ENCODE measurements around the gene MFSD2A. TPM values are rescaled to one million over a fixed set of nuclear protein-coding genes. Genes with fewer than 3 reads are reported as not detected.

The MFSD2A gene
- total RNA-seq, 1 experiment from 2014 or later = 2.2 TPM

DNA sequence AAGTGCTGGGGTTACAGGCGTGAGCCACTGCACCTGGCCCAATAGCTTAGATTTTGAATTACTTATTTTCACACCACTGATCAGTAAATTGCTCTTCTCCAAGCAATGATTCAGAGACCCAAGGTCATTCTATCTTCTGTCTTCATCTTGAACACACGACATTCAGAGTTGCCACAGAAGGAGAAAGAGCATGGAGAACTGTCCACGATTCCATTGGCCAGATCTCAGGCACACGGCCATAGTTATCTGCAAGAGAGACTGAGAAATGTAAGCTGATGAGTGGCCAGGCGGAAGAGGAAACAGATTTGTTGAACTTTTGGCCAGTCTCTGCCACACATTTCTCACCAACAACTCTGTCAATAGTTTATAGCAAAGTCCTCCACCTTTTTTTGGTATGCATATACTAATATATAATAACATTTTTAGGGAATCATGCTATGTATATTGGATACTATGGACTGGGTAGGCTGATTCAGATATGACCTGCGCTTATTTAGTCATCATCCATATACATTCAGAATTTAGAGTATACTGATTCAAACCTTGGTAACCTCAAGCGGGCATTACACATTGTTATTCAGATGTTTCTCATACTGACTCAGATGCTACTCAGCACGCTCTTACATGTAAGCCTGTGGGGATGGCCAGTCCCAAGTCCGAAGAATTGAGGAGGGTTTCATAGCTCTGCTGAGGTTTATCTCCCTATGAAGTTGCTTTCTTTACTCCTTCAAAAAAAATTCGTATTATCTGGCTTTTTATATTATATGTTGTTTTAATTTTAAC lies 60.1 kb downstream of the MFSD2A start:
- Mint-ChIP-seq H3K4me1 (ENCODE audit: low read depth, unreplicated experiment) (no peaks in the 10 kb centered on the region), H3K27ac (ENCODE audit: unreplicated experiment) (no peak overlapping the region), H3K27me3 (ENCODE audit: insufficient read depth, unreplicated experiment) (no peaks in the 10 kb centered on the region), H3K4me3 (ENCODE audit: unreplicated experiment) (no peak overlapping the region), H3K36me3 (ENCODE audit: insufficient read depth, unreplicated experiment) (no peaks in the 10 kb centered on the region), H3K9me3 (ENCODE audit: unreplicated experiment) (no peaks in the 10 kb centered on the region)
- CTCF ChIA-PET = no interaction called here
- TF ChIP-seq, protein P1, sequence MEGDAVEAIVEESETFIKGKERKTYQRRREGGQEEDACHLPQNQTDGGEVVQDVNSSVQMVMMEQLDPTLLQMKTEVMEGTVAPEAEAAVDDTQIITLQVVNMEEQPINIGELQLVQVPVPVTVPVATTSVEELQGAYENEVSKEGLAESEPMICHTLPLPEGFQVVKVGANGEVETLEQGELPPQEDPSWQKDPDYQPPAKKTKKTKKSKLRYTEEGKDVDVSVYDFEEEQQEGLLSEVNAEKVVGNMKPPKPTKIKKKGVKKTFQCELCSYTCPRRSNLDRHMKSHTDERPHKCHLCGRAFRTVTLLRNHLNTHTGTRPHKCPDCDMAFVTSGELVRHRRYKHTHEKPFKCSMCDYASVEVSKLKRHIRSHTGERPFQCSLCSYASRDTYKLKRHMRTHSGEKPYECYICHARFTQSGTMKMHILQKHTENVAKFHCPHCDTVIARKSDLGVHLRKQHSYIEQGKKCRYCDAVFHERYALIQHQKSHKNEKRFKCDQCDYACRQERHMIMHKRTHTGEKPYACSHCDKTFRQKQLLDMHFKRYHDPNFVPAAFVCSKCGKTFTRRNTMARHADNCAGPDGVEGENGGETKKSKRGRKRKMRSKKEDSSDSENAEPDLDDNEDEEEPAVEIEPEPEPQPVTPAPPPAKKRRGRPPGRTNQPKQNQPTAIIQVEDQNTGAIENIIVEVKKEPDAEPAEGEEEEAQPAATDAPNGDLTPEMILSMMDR (IDR thresholded peaks at IDR 0.05; ENCODE audit: insufficient read depth in 1 of 2, low read depth in 1 of 2, low read length in 1 of 2, severe bottlenecking in 1 of 2, unreplicated experiment in 1 of 2) = no peak
- intact Hi-C loops (cut with micrococcal nuclease; ENCODE audit: unreplicated experiment) = no loop called here
- H3K27me3 ChIP-seq (replicated peaks; ENCODE audit: control insufficient read depth, insufficient read depth, low read length) = no peaks in the 10 kb centered on the region
- H3K4me1 ChIP-seq = no peaks in the 10 kb centered on the region
- H3K36me3 ChIP-seq (ENCODE audit: control insufficient read depth, insufficient read depth, low read length) = no peaks in the 10 kb centered on the region
- POLR2A ChIA-PET = no interaction called here
- H3K9me3 ChIP-seq = no peaks in the 10 kb centered on the region
- H3K4me3 ChIP-seq (ENCODE audit: low read depth, low read length) = no peak overlapping the region
- BruUV-seq (replicated peaks) = no TSS peak
- no peak for DNase-seq

DNA sequence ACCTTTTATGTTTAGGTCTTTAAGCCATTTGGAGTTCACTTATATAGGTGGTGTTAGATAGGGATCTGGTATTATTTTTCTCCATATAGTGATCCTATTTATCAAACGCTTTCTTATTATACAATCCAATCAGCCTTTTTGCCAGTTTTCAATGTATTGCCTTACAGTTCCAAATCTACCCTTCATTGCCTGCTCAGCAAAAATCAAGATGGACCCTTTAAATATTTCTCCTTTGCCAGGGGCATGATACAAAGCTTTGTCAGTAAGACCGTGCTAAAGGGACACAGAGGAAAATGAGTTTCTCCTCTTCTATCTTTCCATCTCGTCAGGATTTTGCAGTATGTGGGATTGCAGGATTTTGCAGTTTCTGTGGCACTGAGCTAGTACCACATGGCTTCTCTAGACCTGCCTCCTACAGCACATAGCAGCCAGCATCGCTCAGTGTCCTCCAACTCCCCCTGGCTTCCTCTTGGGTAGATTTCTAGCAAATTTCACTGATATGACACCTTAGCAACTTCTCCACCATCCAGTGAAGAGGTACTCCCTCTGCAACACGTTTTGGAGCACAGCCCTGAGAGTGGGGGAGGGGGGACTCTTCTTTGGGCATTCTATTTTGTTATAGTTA lies 63.1 kb downstream of the MFSD2A start:
- no peaks in the 10 kb centered on the region for H3K4me1 ChIP-seq
- BruUV-seq (replicated peaks) = no TSS peak
- POLR2A ChIA-PET = no interaction called here
- intact Hi-C loops (cut with micrococcal nuclease; ENCODE audit: unreplicated experiment) = no loop called here
- no peaks in the 10 kb centered on the region for H3K4me1 Mint-ChIP-seq (ENCODE audit: low read depth, unreplicated experiment)
- no peak overlapping the region for H3K4me3 Mint-ChIP-seq (ENCODE audit: unreplicated experiment)
- H3K27ac Mint-ChIP-seq (ENCODE audit: unreplicated experiment) = no peak overlapping the region
- no peaks in the 10 kb centered on the region for H3K36me3 ChIP-seq (ENCODE audit: control insufficient read depth, insufficient read depth, low read length)
- CTCF ChIA-PET = interaction anchor here (0.6 to 0.8 kb wide), 3 partner anchors 41 to 344 kb away, joined by 3 to 7 read pairs (median 4); no protein-coding TSS in a partner anchor
- no peak overlapping the region for H3K4me3 ChIP-seq (ENCODE audit: low read depth, low read length)
- no peaks in the 10 kb centered on the region for H3K27me3 ChIP-seq (replicated peaks; ENCODE audit: control insufficient read depth, insufficient read depth, low read length)
- no peaks in the 10 kb centered on the region for H3K9me3 Mint-ChIP-seq (ENCODE audit: unreplicated experiment)
- TF ChIP-seq, protein P1 (IDR thresholded peaks at IDR 0.05; ENCODE audit: insufficient read depth in 1 of 2, low read depth in 1 of 2, low read length in 1 of 2, severe bottlenecking in 1 of 2, unreplicated experiment in 1 of 2) = peak in 1 of 2 experiments; percentile 5
- no peaks in the 10 kb centered on the region for H3K9me3 ChIP-seq
- no peaks in the 10 kb centered on the region for H3K36me3 Mint-ChIP-seq (ENCODE audit: insufficient read depth, unreplicated experiment)
- no peaks in the 10 kb centered on the region for H3K27me3 Mint-ChIP-seq (ENCODE audit: insufficient read depth, unreplicated experiment)
- DNase-seq = peak in 1 of 2 experiments; percentile 16

Other genes with a start within 250 kb of the MFSD2A start
- gene PPIE, start 216.3 kb upstream of the MFSD2A start, total RNA-seq (2022) = 39.2 and 41.7 TPM in 2 replicates
- 4.6 and 6.4 TPM in 2 replicates for gene OXCT2, start 183.8 kb upstream of the MFSD2A start, total RNA-seq (2022)
- 5.8 and 5.9 TPM in 2 replicates for gene BMP8B, start 166.3 kb upstream of the MFSD2A start, total RNA-seq (2022)
- gene TRIT1, start 71.6 kb upstream of the MFSD2A start, total RNA-seq (2022) = 18.9 and 23.5 TPM in 2 replicates
- gene MYCL, start 53.2 kb upstream of the MFSD2A start, total RNA-seq (2022) = 7.2 and 7.8 TPM in 2 replicates
- gene CAP1, start 85.6 kb downstream of the MFSD2A start, total RNA-seq (2022) = 181 and 219 TPM in 2 replicates
- 142 and 144 TPM in 2 replicates for gene PPT1, start 142.1 kb downstream of the MFSD2A start, total RNA-seq (2022)
- 11.6 and 12.8 TPM in 2 replicates for gene RLF, start 206.2 kb downstream of the MFSD2A start, total RNA-seq (2022)